CD4-positive, alpha-beta T cell (primary cell): Measurements from ENCODE around the gene VDAC2. TPM values are rescaled to one million over a fixed set of nuclear protein-coding genes. Genes with fewer than 3 reads are reported as not detected.

Experiments used
- ATAC-seq: fragments of 200-7000 bp; cut with Tn5 transposase; one replicate; pipeline ENCODE4 v1.10.0; 2022; ENCODE audit warnings: mild to moderate bottlenecking; ENCODE audit not compliant: poor library complexity
- CTCF ChIA-PET: fragments of 350-600 bp; sonication (Branson Sonifier 250); formaldehyde crosslinking; loops from one replicate; lab custom pipeline; 2021; ENCODE audit warnings: antibody characterized with exemption, inconsistent platforms; lab: Charles Lee
- POLR2A ChIA-PET: fragments of 350-600 bp; sonication (Branson Sonifier 250); formaldehyde crosslinking; loops from one replicate; lab custom pipeline; 2021; ENCODE audit warnings: antibody characterized with exemption, inconsistent platforms; lab: Charles Lee
- DNase-seq, 14 experiments: peaks; one replicate each; pipeline ENCODE4 v3.0.0-alpha.2; 2013 to 2020; ENCODE audit warnings: mixed read lengths in 2 of 14
- H3K27ac ChIP-seq, 2 donors: one replicate each; pipeline versions ENCODE4 v1.5.1 to v1.7.0; 2013; ENCODE audit warnings: low read length in 2 of 2, low read depth in 1 of 2, mild to moderate bottlenecking in 1 of 2
- H3K27me3 ChIP-seq, 2 experiments: 1 replicate in 1 of 2; 2 replicates in 1 of 2; pipeline versions ENCODE4 v1.6.1 to v1.7.0; 2013; ENCODE audit warnings: low read length in 2 of 2, control low read depth in 1 of 2, mild to moderate bottlenecking in 1 of 2, moderate library complexity in 1 of 2; ENCODE audit not compliant: insufficient read depth in 2 of 2, control insufficient read depth in 1 of 2
- H3K36me3 ChIP-seq: one replicate; pipeline ENCODE4 v1.6.1; 2013; ENCODE audit warnings: low read length, control low read depth; ENCODE audit not compliant: insufficient read depth
- H3K4me1 ChIP-seq: one replicate; pipeline ENCODE4 v1.6.1; 2013; ENCODE audit warnings: low read length, control low read depth; ENCODE audit not compliant: insufficient read depth
- H3K4me3 ChIP-seq: one replicate; pipeline ENCODE4 v1.5.1; 2013; ENCODE audit warnings: mild to moderate bottlenecking, low read length, moderate library complexity
- H3K9me3 ChIP-seq, 2 experiments: 1 replicate in 1 of 2; 2 replicates in 1 of 2; pipeline versions ENCODE4 v1.6.1 to v1.7.0; 2013; ENCODE audit warnings: low read length in 2 of 2, mild to moderate bottlenecking in 2 of 2, control low read depth in 1 of 2, moderate library complexity in 1 of 2; ENCODE audit not compliant: control insufficient read depth in 1 of 2, insufficient read depth in 1 of 2
- H3K27ac Mint-ChIP-seq: one replicate; pipeline ENCODE4 v1.8.0; 2020; ENCODE audit warnings: mixed read lengths
- H3K27me3 Mint-ChIP-seq: one replicate; pipeline ENCODE4 v1.8.0; 2021; ENCODE audit warnings: mixed read lengths
- H3K36me3 Mint-ChIP-seq: one replicate; pipeline ENCODE4 v1.8.0; 2021; ENCODE audit warnings: low read depth, mixed read lengths
- H3K4me1 Mint-ChIP-seq: one replicate; pipeline ENCODE4 v1.8.0; 2021; ENCODE audit warnings: low read depth, mixed read lengths
- H3K4me3 Mint-ChIP-seq: one replicate; pipeline ENCODE4 v1.8.0; 2020; ENCODE audit warnings: mild to moderate bottlenecking, mixed read lengths
- H3K9me3 Mint-ChIP-seq: one replicate; pipeline ENCODE4 v1.8.0; 2020; ENCODE audit warnings: mixed read lengths
- CTCF ChIP-seq: fragments of 200-600 bp; IDR thresholded peaks from one replicate; pipeline ENCODE4 v1.8.0; 2022; ENCODE audit warnings: antibody characterized with exemption, mild to moderate bottlenecking
- intact Hi-C, 2 experiments: fragments of 100-400 bp; cut with DNase I in 1 of 2; cut with micrococcal nuclease in 1 of 2; formaldehyde crosslinking; loops; one replicate each; pipeline versions ENCODE4 v1.15.1 to v1.9.0; 2023 to 2025; cut with DNase I, micrococcal nuclease
- polyA plus RNA-seq, 2 donors: library from polyadenylated mRNA; unstranded; fragments of 120-200 nt; gene quantifications; one replicate each; pipeline ENCODE4 v1.2.1, GENCODE V29; 2013
- total RNA-seq, 174 experiments: library from RNA in 2 of 174; stranded (reverse) in 2 of 174; gene quantifications; one replicate each; pipeline ENCODE4 v1.2.3 and lab custom pipeline; 2021 to 2026

Gene VDAC2
- total RNA-seq (100 to 1,000 TPM; 141 to 147 TPM), total RNA-seq (lab: John Stamatoyannopoulos, UW) (43.0 to 222 (median 78.9) reads per million in 172 experiments)
- 96.4 TPM for polyA plus RNA-seq (2013, experiment 1 of 2)
- 97.1 TPM for polyA plus RNA-seq (2013, experiment 2 of 2)

- peak within 1 kb of the TSS; percentile 99 for H3K27ac Mint-ChIP-seq
- H3K36me3 Mint-ChIP-seq, result peaks cover 42% of the 10 kb centered on the region
- Histone ChIP-seq H3K4me1 (peaks cover 28% of the 10 kb centered on the region), H3K27me3 (no peaks in the 10 kb centered on the region), H3K27ac (peak within 1 kb of the TSS; percentile 99), H3K36me3 (peaks cover 33% of the 10 kb centered on the region), H3K4me3 (peak within 1 kb of the TSS; percentile 73), H3K9me3 (no peaks in the 10 kb centered on the region)
- H3K9me3 Mint-ChIP-seq, result no peaks in the 10 kb centered on the region
- ChIA-PET POLR2A (interaction anchor here (0.7 to 5.2 kb wide), 22 partner anchors 8 to 1963 kb away, joined by 3 to 208 read pairs (median 5); partner anchors contain the start of genes ADK, AP3M1, COMTD1 and DNAJC9), CTCF (interaction anchor here (0.6 to 5.2 kb wide), 5 partner anchors 20 to 111 kb away, joined by 3 to 53 read pairs (median 24); partner anchors contain the start of gene COMTD1)
- H3K27me3 Mint-ChIP-seq, result no peaks in the 10 kb centered on the region
- TF ChIP-seq CTCF, result no peak
- peak; percentile 81 for ATAC-seq
- peaks cover 28% of the 10 kb centered on the region for H3K4me1 Mint-ChIP-seq
- DNase-seq, result peak; percentile 91 to 98 (median 94)
- intact Hi-C loops, result loop anchor here (1.0 to 5.0 kb wide), 6 partner anchors 20 to 1433 kb away; partner anchors contain the start of genes ADK (in 1 of the 2) and AP3M1 (in 1 of the 2)
- peak within 1 kb of the TSS; percentile 97 for H3K4me3 Mint-ChIP-seq
These were observed at the start of gene VDAC2 for GRCh38 chr10:75210282-75211006. TSS of gene VDAC2 (plus strand) at chr10:75210796. CDS start at chr10:75211159, 363 bp downstream.

- Mint-ChIP-seq H3K27ac (peak overlapping the region; percentile 78), H3K4me1 (peaks cover 42% of the 10 kb centered on the region), H3K27me3 (no peaks in the 10 kb centered on the region), H3K36me3 (peaks cover 39% of the 10 kb centered on the region), H3K4me3 (peak overlapping the region; percentile 58), H3K9me3 (no peaks in the 10 kb centered on the region)
- TF ChIP-seq CTCF, result no peak
- no peaks in the 10 kb centered on the region for H3K27me3 ChIP-seq
- no peaks in the 10 kb centered on the region for H3K9me3 ChIP-seq
- peaks cover 25% of the 10 kb centered on the region for H3K4me1 ChIP-seq
- intact Hi-C loops, result no loop called here
- peak overlapping the region; percentile 56 to 71 for H3K27ac ChIP-seq
- ATAC-seq, result peak; percentile 51
- peak overlapping the region; percentile 19 for H3K4me3 ChIP-seq
- POLR2A ChIA-PET, result interaction anchor here (0.9 to 1.8 kb wide), 6 partner anchors 9 to 54 kb away, joined by 3 to 11 read pairs (median 5); partner anchors contain the start of genes SAMD8 and VDAC2
- CTCF ChIA-PET, result interaction anchor here (0.6 to 1.7 kb wide), 4 partner anchors 10 to 70 kb away, joined by 3 to 8 read pairs (median 3); partner anchors contain the start of genes COMTD1 and VDAC2
- H3K36me3 ChIP-seq, result peaks cover 26% of the 10 kb centered on the region
- DNase-seq, result peak in 4 of 14 experiments; percentile 8 to 73 (median 40)
These were observed 44.6 kb upstream of the VDAC2 start for GRCh38 chr10:75165684-75166622.

- peak overlapping the region; percentile 56 to 71 for H3K27ac ChIP-seq
- H3K9me3 Mint-ChIP-seq, result no peaks in the 10 kb centered on the region
- ChIA-PET POLR2A (interaction anchor here (0.9 to 1.8 kb wide), 6 partner anchors 9 to 55 kb away, joined by 3 to 11 read pairs (median 5); partner anchors contain the start of genes SAMD8 and VDAC2), CTCF (interaction anchor here (0.6 to 1.7 kb wide), 3 partner anchors 11 to 69 kb away, joined by 3 to 8 read pairs (median 3); partner anchors contain the start of gene COMTD1)
- no peaks in the 10 kb centered on the region for H3K9me3 ChIP-seq
- H3K27ac Mint-ChIP-seq, result peak overlapping the region; percentile 78
- intact Hi-C loops, result no loop called here
- H3K36me3 Mint-ChIP-seq, result peaks cover 39% of the 10 kb centered on the region
- no peaks in the 10 kb centered on the region for H3K27me3 ChIP-seq
- H3K36me3 ChIP-seq, result peaks cover 26% of the 10 kb centered on the region
- TF ChIP-seq CTCF, result no peak
- peak overlapping the region; percentile 58 for H3K4me3 Mint-ChIP-seq
- H3K4me1 ChIP-seq, result peaks cover 25% of the 10 kb centered on the region
- H3K4me3 ChIP-seq, result peak overlapping the region; percentile 19
- no peaks in the 10 kb centered on the region for H3K27me3 Mint-ChIP-seq
- peaks cover 37% of the 10 kb centered on the region for H3K4me1 Mint-ChIP-seq
- no peak for DNase-seq
- peak; percentile 34 for ATAC-seq
These were observed 44.0 kb upstream of the VDAC2 start for GRCh38 chr10:75166623-75166972.
